GM12892 (cell line): ENCODE results near the gene HNRNPC.

Source experiments
- POLR2A ChIP-seq: IDR thresholded peaks from 2 replicates; pipeline ENCODE4 v1.6.1; 2011; ENCODE audit warnings: low read depth, low read length, control low read depth
- POLR2AphosphoS5 ChIP-seq: IDR thresholded peaks from 2 replicates; pipeline ENCODE4 v1.6.1; 2011; ENCODE audit warnings: low read depth, low read length, control low read depth

DNA sequence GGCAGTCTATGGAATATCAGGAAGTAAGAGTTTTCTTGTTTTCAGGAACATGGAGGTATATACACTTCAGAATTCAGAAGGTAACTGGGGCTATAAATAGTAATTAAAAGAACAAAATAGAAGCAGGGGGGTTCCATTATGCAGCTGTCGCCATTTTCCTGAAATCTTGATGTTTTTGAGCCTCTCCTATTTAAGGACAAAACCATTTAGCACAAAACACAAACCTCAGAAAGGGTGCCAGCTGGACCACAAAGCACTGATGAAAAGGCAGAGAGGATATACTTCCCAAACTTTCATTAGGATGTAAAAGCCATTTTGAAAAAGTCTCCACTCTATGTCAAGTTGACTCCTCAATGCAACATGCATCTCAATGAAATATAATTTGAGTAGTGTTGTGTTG, 59.2 kb downstream of the HNRNPC start:
- TF ChIP-seq POLR2AphosphoS5 (no peak), POLR2A (no peak)
